ENCODE results near the gene ASCC1. TPM values are rescaled to one million over a fixed set of nuclear protein-coding genes. Genes with fewer than 3 reads are reported as not detected.

ASCC1 gene
- total RNA-seq, 4 donors from 2014 or later: 26.8 to 37.7 (median 34.9) TPM

- TF ChIP-seq, protein P1, sequence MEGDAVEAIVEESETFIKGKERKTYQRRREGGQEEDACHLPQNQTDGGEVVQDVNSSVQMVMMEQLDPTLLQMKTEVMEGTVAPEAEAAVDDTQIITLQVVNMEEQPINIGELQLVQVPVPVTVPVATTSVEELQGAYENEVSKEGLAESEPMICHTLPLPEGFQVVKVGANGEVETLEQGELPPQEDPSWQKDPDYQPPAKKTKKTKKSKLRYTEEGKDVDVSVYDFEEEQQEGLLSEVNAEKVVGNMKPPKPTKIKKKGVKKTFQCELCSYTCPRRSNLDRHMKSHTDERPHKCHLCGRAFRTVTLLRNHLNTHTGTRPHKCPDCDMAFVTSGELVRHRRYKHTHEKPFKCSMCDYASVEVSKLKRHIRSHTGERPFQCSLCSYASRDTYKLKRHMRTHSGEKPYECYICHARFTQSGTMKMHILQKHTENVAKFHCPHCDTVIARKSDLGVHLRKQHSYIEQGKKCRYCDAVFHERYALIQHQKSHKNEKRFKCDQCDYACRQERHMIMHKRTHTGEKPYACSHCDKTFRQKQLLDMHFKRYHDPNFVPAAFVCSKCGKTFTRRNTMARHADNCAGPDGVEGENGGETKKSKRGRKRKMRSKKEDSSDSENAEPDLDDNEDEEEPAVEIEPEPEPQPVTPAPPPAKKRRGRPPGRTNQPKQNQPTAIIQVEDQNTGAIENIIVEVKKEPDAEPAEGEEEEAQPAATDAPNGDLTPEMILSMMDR (IDR thresholded peaks at IDR 0.05; ENCODE audit: low read depth): no peak
Observed at GRCh38 chr10:72083790-72084459, 132.2 kb downstream of the ASCC1 start.

GRCh38 chr10:72082856-72083789 is 133.0 kb downstream of the ASCC1 start:
- TF ChIP-seq, protein P1 (IDR thresholded peaks at IDR 0.05; ENCODE audit: low read depth): no peak

DNA sequence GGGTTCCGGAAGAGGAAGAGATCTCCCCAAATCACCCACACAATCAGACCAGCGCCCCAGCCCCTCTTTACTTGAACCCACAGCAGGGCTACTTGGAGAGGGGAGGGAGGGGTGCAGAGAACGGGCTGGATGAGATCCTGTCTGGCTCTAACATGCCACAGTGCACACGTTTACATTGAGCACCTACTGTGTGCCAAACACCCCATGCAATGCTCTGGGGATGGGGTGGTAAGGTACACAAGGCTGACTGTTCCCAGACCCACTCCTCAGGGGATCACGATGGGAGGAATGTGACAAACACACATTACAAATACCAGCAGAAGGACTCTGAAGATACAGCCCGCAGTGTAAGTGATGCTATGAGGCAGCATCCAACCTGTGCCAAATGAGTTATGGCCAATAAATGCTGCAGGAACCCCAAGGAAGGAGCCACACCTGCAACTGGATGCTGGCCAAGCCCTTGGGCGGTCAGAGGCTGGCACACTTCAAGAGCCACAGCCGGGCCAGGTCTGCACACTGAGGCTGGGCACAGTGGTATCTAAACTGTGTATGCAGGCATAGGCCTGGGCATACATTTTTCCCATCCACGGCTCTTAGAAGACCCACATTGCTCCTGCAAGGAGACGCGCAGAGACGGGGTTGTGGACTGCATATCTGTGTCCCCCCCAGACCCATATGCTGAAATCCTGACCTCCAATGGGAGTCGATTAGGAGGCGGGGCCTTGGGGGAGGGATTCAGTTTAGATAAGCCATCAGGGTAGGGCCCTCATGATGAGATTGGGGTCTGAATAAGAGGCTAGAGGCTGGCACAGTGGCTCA is 134.1 kb downstream of the ASCC1 start:
- TF ChIP-seq, protein P1 (IDR thresholded peaks at IDR 0.05; ENCODE audit: low read depth): no peak

- TF ChIP-seq, protein P1 (IDR thresholded peaks at IDR 0.05; ENCODE audit: low read depth): no peak
Observed at GRCh38 chr10:72081210-72081609, 134.9 kb downstream of the ASCC1 start.

GRCh38 chr10:72080042-72080975 is 135.8 kb downstream of the ASCC1 start:
- TF ChIP-seq, protein P1 (IDR thresholded peaks at IDR 0.05; ENCODE audit: low read depth): no peak

- TF ChIP-seq, protein P1 (IDR thresholded peaks at IDR 0.05; ENCODE audit: low read depth): no peak
Observed at GRCh38 chr10:72079356-72079755, 136.7 kb downstream of the ASCC1 start.

Data from subcutaneous adipose tissue (tissue), 4 donors.